SK-N-SH (cell line): ENCODE results near the gene LSM2. TPM values are rescaled to one million over a fixed set of nuclear protein-coding genes. Genes with fewer than 3 reads are reported as not detected.

Source experiments
- CTCF ChIA-PET: fragments of 300-600, 350-600 bp; formaldehyde crosslinking; extraction: SDS; loops from one replicate; lab custom pipeline; 2021; lab: Yijun Ruan, JAX
- POLR2A ChIA-PET: fragments of 350-600 bp; sonication (Branson Sonifier 250); formaldehyde crosslinking; extraction: SDS; loops from one replicate; lab custom pipeline; 2020; ENCODE audit warnings: antibody characterized with exemption, inconsistent platforms; lab: Yijun Ruan, JAX
- DNase-seq: peaks from one replicate; pipeline ENCODE4 v3.0.0; 2012
- H2AFZ ChIP-seq: fragments of 200-600 bp; sonication (generic); 2 replicates; pipeline ENCODE4 v1.8.1; 2016; ENCODE audit warnings: antibody characterized with exemption, mild to moderate bottlenecking, low read depth
- H3F3A ChIP-seq: fragments of 200-600 bp; sonication (generic); replicated peaks from 2 replicates; pipeline ENCODE3; 2016; ENCODE audit warnings: antibody characterized with exemption, mild to moderate bottlenecking; ENCODE audit not compliant: insufficient read depth
- H3K27ac ChIP-seq, 2 experiments: fragments of 200-500 bp in 1 of 2; fragments of 200-600 bp in 1 of 2; sonication (Bioruptor generic) in 1 of 2; sonication (generic), shearing (Covaris generic) in 1 of 2; 2 replicates each; pipeline versions ENCODE4 v1.5.1 to v1.6.1; 2014 to 2016; ENCODE audit warnings: low read depth in 2 of 2, inconsistent platforms in 1 of 2, low read length in 1 of 2, mild to moderate bottlenecking in 1 of 2, mixed read lengths in 1 of 2
- H3K27me3 ChIP-seq: fragments of 200-600 bp; sonication (generic), shearing (Covaris generic); 2 replicates; pipeline ENCODE4 v1.6.1; 2016; ENCODE audit warnings: mixed run types; ENCODE audit not compliant: insufficient read depth
- H3K36me3 ChIP-seq, 2 experiments: fragments of 200-500 bp in 1 of 2; fragments of 200-600 bp in 1 of 2; sonication (Bioruptor generic) in 1 of 2; sonication (generic) in 1 of 2; replicated peaks in 1 of 2; 2 replicates each; pipeline versions ENCODE3 to v1.5.1; 2014 to 2016; ENCODE audit warnings: low read length in 1 of 2, mild to moderate bottlenecking in 1 of 2; ENCODE audit not compliant: insufficient read depth in 2 of 2, control insufficient read depth in 1 of 2
- H3K4me1 ChIP-seq, 2 experiments: fragments of 200-500 bp in 1 of 2; fragments of 200-600 bp in 1 of 2; sonication (Bioruptor generic) in 1 of 2; sonication (generic), shearing (Covaris generic) in 1 of 2; 2 replicates each; pipeline versions ENCODE4 v1.5.1 to v1.6.1; 2014 to 2016; ENCODE audit warnings: low read depth in 1 of 2, low read length in 1 of 2, mixed run types in 1 of 2; ENCODE audit not compliant: insufficient read depth in 2 of 2, control insufficient read depth in 1 of 2
- H3K4me2 ChIP-seq: fragments of 200-600 bp; sonication (generic), shearing (Covaris generic); 2 replicates; pipeline ENCODE4 v1.6.1; 2017; ENCODE audit warnings: mixed run types
- H3K4me3 ChIP-seq, 2 experiments: fragments of 200-500 bp in 1 of 2; fragments of 200-600 bp in 1 of 2; sonication (Bioruptor generic) in 1 of 2; sonication (generic), shearing (Covaris generic) in 1 of 2; 2 replicates each; pipeline versions ENCODE4 v1.5.1 to v1.8.1; 2014 to 2016; ENCODE audit warnings: low read depth in 2 of 2, inconsistent platforms in 1 of 2, low read length in 1 of 2, mild to moderate bottlenecking in 1 of 2, mixed read lengths in 1 of 2, moderate library complexity in 1 of 2
- H3K79me2 ChIP-seq: fragments of 200-600 bp; sonication (generic); 2 replicates; pipeline ENCODE4 v1.8.1; 2017; ENCODE audit warnings: mild to moderate bottlenecking; ENCODE audit not compliant: insufficient read depth
- H3K9ac ChIP-seq: fragments of 200-600 bp; sonication (generic); 2 replicates; pipeline ENCODE4 v1.6.1; 2017; ENCODE audit warnings: mixed run types
- H3K9me2 ChIP-seq: fragments of 200-600 bp; sonication (generic); 2 replicates; pipeline ENCODE4 v1.6.1; 2017; ENCODE audit warnings: mixed run types
- H3K9me3 ChIP-seq: fragments of 200-600 bp; sonication (generic); 2 replicates; pipeline ENCODE4 v1.6.1; 2017; ENCODE audit warnings: mixed run types, mild to moderate bottlenecking, moderate library complexity
- H4K20me1 ChIP-seq: fragments of 200-600 bp; sonication (generic); 2 replicates; pipeline ENCODE4 v1.6.1; 2017; ENCODE audit warnings: mild to moderate bottlenecking, mixed run types; ENCODE audit not compliant: insufficient read depth
- CTCF ChIP-seq: fragments of 200-600 bp; sonication (generic); IDR thresholded peaks from 2 replicates; pipeline ENCODE4 v1.6.1; 2017; ENCODE audit warnings: antibody characterized with exemption, mild to moderate bottlenecking, moderate library complexity
- EP300 ChIP-seq, 2 experiments: IDR thresholded peaks; 2 replicates each; pipeline versions ENCODE4 v1.4.0 to v1.6.1; 2012; ENCODE audit warnings: borderline replicate concordance in 1 of 2, low read depth in 1 of 2, low read length in 1 of 2
- FOXM1 ChIP-seq: IDR thresholded peaks from 2 replicates; pipeline ENCODE4 v1.4.0; 2012; ENCODE audit warnings: low read depth, mild to moderate bottlenecking
- GABPA ChIP-seq: IDR thresholded peaks from 2 replicates; pipeline ENCODE4 v1.4.0; 2012; ENCODE audit warnings: low read depth, mild to moderate bottlenecking
- MXI1 ChIP-seq: IDR thresholded peaks from 2 replicates; pipeline ENCODE4 v1.6.1; 2012; ENCODE audit warnings: mild to moderate bottlenecking, low read depth, low read length, improper control_type of control experiment
- POLR2AphosphoS5 ChIP-seq: IDR thresholded peaks from 2 replicates; pipeline ENCODE4 v1.6.1; 2012; ENCODE audit warnings: low read depth, low read length
- RAD21 ChIP-seq: IDR thresholded peaks from 2 replicates; pipeline ENCODE4 v1.6.1; 2012; ENCODE audit warnings: mild to moderate bottlenecking, low read length
- REST ChIP-seq: IDR thresholded peaks from 2 replicates; pipeline ENCODE4 v1.6.1; 2012; ENCODE audit warnings: mild to moderate bottlenecking, low read depth, low read length, moderate library complexity
- RFX5 ChIP-seq: IDR thresholded peaks from 2 replicates; pipeline ENCODE4 v1.6.1; 2012; ENCODE audit warnings: mild to moderate bottlenecking, improper control_type of control experiment, low read length
- RXRA ChIP-seq: IDR thresholded peaks from 2 replicates; pipeline ENCODE4 v1.4.0; 2012; ENCODE audit warnings: low read depth, mild to moderate bottlenecking, borderline replicate concordance
- SMC3 ChIP-seq: IDR thresholded peaks from 2 replicates; pipeline ENCODE4 v1.6.1; 2012; ENCODE audit warnings: low read depth, low read length, improper control_type of control experiment
- TAF1 ChIP-seq: IDR thresholded peaks from 2 replicates; pipeline ENCODE4 v1.6.1; 2012; ENCODE audit warnings: low read depth, mild to moderate bottlenecking, low read length, moderate library complexity, borderline replicate concordance
- TEAD4 ChIP-seq: IDR thresholded peaks from 2 replicates; pipeline ENCODE4 v1.4.0; 2012; ENCODE audit warnings: mild to moderate bottlenecking, borderline replicate concordance; ENCODE audit not compliant: insufficient read depth
- WGBS: methylation state at CpG from one replicate; pipeline ENCODE4 v1.1.6; 2017; ENCODE audit warnings: low lambda C conversion rate; 5-methylcytosine and 5-hydroxymethylcytosine counted together
- polyA plus RNA-seq, 3 experiments: library from polyadenylated mRNA; depleted of rRNA; stranded (reverse); fragments of >200 nt; gene quantifications; 2 replicates each; pipeline ENCODE4 v1.2.3, GENCODE V29; 2012
- TF ChIP-seq, protein P1 (sequence below): IDR thresholded peaks from 2 replicates; pipeline ENCODE4 v1.4.0; 2012; ENCODE audit warnings: low read depth

The LSM2 gene
- polyA plus RNA-seq, 1 of the 3 experiments (the other 2 are of a cell fraction), result 79.1 TPM

- H3K4me2 ChIP-seq, result no peak overlapping the region
- no peak for DNase-seq
- H3K36me3 ChIP-seq, result no peaks in the 10 kb centered on the region
- no peaks in the 10 kb centered on the region for H3K9me3 ChIP-seq
- no peak overlapping the region for H3K9ac ChIP-seq
- no peaks in the 10 kb centered on the region for H4K20me1 ChIP-seq
- no peak overlapping the region for H3K4me3 ChIP-seq
- no peaks in the 10 kb centered on the region for H3K79me2 ChIP-seq
- WGBS, result 78% methylated on average over 4 of the region's 4 CpGs
- no peaks in the 10 kb centered on the region for H3K9me2 ChIP-seq
- no peaks in the 10 kb centered on the region for H3K27me3 ChIP-seq
- POLR2A ChIA-PET, result interaction anchor here (1.5 kb wide), 1 partner anchor 55 kb away, joined by 3 read pairs; the partner anchor contains the start of gene HSPA1B
- CTCF ChIA-PET, result interaction anchor here (0.9 to 9.9 kb wide), 5 partner anchors 13 to 58 kb away, joined by 3 to 62 read pairs (median 7); no protein-coding TSS in a partner anchor
- H3K4me1 ChIP-seq, result peaks cover 4 to 5% of the 10 kb centered on the region in 2 experiments; a peak in 2 of 4 replicates
- peaks cover 2% of the 10 kb centered on the region for H3F3A ChIP-seq
- TF ChIP-seq RAD21 (no peak), TAF1 (no peak), SMC3 (no peak), MXI1 (no peak), EP300 (IDR thresholded peaks at IDR 0.05; ENCODE audit: borderline replicate concordance in 1 of 2, low read depth in 1 of 2, low read length in 1 of 2) (no peak), REST (no peak), POLR2AphosphoS5 (no peak), RXRA (no peak), TEAD4 (no peak), GABPA (no peak), CTCF (no peak), RFX5 (no peak), FOXM1 (no peak)
- TF ChIP-seq, protein P1, sequence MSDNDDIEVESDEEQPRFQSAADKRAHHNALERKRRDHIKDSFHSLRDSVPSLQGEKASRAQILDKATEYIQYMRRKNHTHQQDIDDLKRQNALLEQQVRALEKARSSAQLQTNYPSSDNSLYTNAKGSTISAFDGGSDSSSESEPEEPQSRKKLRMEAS, result no peak
- TF ChIP-seq, all 33 proteins: peak for 0
- H3K27ac ChIP-seq, result no peak overlapping the region
- H2AFZ ChIP-seq, result no peak overlapping the region
Measured at GRCh38 chr6:31771992-31772358, 34.8 kb downstream of the LSM2 start.
